Epithelial cell of alveolus of lung (primary cell): Measurements from ENCODE around the gene MIEN1. TPM values are rescaled to one million over a fixed set of nuclear protein-coding genes. Genes with fewer than 3 reads are reported as not detected.

Experiments
- total RNA-seq: library from RNA; depleted of rRNA; stranded (reverse); fragments of >200 nt; gene quantifications from 2 replicates; pipeline ENCODE4 v1.2.1, GENCODE V29; 2015

The MIEN1 gene
- total RNA-seq, result 49.1 and 53.1 TPM in 2 replicates

GRCh38 chr17:39730095-39730921, at the start of gene MIEN1:
Gene MIEN1, minus strand, starts transcription at chr17:39730532. Its CDS starts 37 bp downstream, at chr17:39730495.

GRCh38 chr17:39737760-39738567, 7.6 kb upstream of the MIEN1 start, which contains the start of gene GRB7:
Gene GRB7, plus strand, starts transcription at chr17:39737938. Its CDS starts 4,364 bp downstream, at chr17:39742302.

GRCh38 chr17:39699818-39700147, 30.5 kb downstream of the MIEN1 start, which contains the start of gene ERBB2:
Gene ERBB2, plus strand, starts transcription at chr17:39700064. Its CDS starts 175 bp downstream, at chr17:39700239.

GRCh38 chr17:39687546-39688474, 42.5 kb downstream of the MIEN1 start, which contains the start of gene PGAP3:
Gene PGAP3, minus strand, starts transcription at chr17:39688057. Its CDS starts 43 bp downstream, at chr17:39688014.

Other genes with a start within 250 kb of the MIEN1 start
- gene NEUROD2, start 122.6 kb downstream of the MIEN1 start, total RNA-seq, result not detected in 2 replicates
- gene PPP1R1B, start 103.6 kb downstream of the MIEN1 start, total RNA-seq, result 1.4 TPM in 1 of 2 replicates, not detected in the other
- gene STARD3, start 93.4 kb downstream of the MIEN1 start, total RNA-seq, result 28.4 and 60.8 TPM in 2 replicates
- gene TCAP, start 65.2 kb downstream of the MIEN1 start, total RNA-seq, result under 0.01 and 0.24 TPM in 2 replicates
- gene PNMT, start 62.1 kb downstream of the MIEN1 start, total RNA-seq, result not detected in 2 replicates
- gene PGAP3, start 42.5 kb downstream of the MIEN1 start, total RNA-seq, result 6.3 and 12.9 TPM in 2 replicates
- gene ERBB2, start 30.5 kb downstream of the MIEN1 start, total RNA-seq, result 32.6 and 53.5 TPM in 2 replicates
- 0.08 and 0.91 TPM in 2 replicates for gene GRB7, start 7.4 kb upstream of the MIEN1 start, total RNA-seq
- not detected in 2 replicates for gene IKZF3, start 133.8 kb upstream of the MIEN1 start, total RNA-seq
- not detected in 2 replicates for gene ZPBP2, start 137.7 kb upstream of the MIEN1 start, total RNA-seq
- 0.26 and 11.5 TPM in 2 replicates for gene GSDMB, start 188.1 kb upstream of the MIEN1 start, total RNA-seq
- 36.6 and 46.4 TPM in 2 replicates for gene ORMDL3, start 197.1 kb upstream of the MIEN1 start, total RNA-seq
- not detected in 2 replicates for gene LRRC3C, start 197.2 kb upstream of the MIEN1 start, total RNA-seq
- not detected in 2 replicates for gene GSDMA, start 232.5 kb upstream of the MIEN1 start, total RNA-seq